IPS-11a (cell line): ENCODE data around the gene SCP2D1.
"Not testable (repeated sequence)": the region's sequence is repeated elsewhere in the genome, so short reads cannot be mapped to it uniquely, and the experiment has no call there.

Source experiments
- H3K4me3 ChIP-seq: one replicate; pipeline ENCODE4 v1.5.1; 2013; ENCODE audit warnings: low read depth, low read length, control low read depth

The SCP2D1 gene

DNA sequence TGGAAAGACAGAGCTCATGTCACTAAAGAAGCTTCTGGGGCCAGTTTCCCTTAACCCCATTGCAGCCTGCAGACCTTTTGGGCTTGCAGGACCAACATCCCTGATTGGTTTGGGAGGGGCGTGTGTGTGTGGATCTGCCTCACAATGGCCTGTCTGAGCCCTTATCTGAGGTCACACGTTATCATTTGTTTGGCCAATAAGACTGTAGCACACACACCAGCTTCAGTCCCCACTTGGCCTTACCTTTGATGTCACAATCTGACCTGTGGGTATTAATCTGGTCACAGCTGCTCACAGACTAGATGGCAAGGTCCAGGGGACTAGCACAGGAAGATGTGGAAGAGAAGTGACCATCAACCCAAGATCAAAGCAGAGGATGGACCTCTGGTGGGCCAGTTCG lies at the start of gene SCP2D1:
SCP2D1 (plus strand) TSS at position 301 of the 400 bp plus-strand sequence; CDS start at position 334, 33 bp downstream.
- H3K4me3 ChIP-seq = no peak within 1 kb of the TSS

DNA sequence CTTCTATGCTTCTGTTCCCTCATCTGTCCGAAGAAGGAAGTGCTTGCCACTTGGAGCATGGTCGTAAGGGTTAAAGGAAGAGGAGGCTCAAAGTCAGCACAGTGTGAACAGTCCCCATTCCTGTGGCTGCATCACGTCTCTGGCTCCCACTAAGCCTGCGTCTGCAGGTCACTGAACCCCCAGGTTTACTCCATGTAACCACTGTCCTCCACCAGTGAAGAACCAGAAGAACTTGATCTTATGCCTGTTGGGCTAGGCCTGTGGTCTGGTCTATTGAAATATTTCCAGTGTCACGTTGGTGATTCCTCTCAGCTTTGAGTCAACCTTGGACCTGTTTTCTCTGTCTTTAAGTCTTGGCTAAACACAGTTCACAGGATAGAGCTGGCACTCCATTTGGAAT lies 45.9 kb upstream of the SCP2D1 start:
- H3K4me3 ChIP-seq = no peak overlapping the region

DNA sequence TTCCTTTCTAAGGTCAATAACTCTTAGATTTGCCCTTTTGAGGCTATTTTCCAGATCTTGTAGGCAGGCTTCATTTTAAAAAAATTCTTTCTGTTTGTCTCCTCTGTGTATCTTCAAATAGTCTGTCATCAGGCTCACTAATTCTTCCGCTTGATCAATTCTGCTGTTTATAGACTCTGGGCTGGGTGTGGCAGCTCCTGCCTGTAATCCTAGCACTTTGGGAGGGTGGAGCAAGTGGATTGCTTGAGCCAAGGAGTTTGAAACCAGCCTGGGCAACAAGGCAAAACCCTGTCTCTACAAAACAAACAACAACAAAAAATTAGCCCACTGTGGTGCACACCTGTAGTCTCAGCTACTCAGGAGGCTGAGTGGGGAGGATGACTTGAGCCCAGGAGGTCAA lies 40.0 kb upstream of the SCP2D1 start:
- H3K4me3 ChIP-seq = no peak overlapping the region

DNA sequence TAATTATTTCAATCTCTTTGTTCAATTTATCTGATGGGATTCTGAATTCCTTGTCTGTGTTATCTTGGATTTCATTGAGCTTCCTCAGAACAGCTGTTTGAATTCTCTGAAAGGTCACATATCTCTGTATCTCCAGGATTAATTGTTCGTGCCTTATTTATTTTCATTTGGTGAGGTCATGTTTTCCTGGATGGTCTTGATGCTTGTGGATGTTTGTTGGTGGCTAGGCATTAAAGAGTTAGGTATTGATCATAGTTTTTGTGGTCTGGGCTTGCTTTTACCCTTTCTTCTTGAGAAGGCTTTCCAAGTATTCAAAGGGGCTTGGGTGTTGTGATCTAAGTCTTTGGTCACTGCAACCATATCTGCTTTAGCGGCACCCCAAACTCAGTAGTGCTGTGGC lies 39.4 kb upstream of the SCP2D1 start:
- no peak overlapping the region for H3K4me3 ChIP-seq

DNA sequence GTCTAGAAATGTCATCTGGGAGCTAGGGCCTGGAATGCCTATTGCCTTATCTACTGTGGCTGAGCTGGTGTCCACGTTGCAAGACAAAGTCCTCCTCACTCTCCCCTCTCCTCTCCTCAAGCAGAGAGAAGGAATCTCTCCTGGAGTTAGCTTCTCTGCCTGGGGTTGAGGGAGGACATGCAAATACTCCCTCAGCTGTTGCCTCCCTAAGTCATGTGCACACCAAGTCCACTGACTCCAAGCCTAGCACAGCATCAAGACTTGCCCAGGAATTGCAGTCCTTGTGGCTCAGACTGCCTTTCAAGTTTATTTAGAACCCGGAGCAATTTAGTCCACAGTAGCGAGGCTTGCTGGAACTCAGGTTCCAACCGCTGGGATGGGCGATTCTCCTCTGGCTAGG lies 38.0 kb upstream of the SCP2D1 start:
- H3K4me3 ChIP-seq = no peak overlapping the region

DNA sequence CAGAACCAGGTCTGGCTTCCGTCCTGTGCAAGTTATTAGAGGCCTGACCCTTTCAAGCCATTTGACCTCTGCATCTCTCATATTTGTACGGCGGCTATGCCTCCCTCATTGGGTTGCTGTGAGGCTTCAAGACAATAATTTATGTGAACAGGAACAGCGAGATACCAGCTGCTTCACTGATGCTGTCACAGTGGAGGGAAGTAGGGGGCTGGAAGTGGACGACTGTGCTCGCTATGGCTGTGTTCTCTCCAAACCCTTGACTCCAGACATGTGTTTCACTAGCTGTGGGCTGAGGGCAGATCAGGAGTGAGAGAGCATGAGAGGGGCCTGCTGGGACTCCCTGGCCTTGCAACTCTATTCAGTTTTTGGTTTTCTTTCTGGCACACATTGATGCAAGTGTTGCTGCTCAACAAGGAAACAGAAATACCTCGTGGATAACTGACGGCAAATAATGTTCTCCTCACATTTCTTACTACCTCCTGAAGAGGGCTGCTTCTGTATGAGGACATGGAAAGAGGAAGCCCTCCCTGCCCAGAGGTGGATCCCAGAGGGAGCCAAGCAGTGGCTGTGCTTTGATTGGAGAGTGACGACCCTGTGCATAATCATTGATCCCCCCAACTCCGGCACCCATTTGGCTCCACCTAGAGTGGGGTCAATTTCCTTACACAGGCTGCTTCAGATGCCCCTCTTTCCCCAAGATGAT lies 34.7 kb upstream of the SCP2D1 start:
- H3K4me3 ChIP-seq = no peak overlapping the region

DNA sequence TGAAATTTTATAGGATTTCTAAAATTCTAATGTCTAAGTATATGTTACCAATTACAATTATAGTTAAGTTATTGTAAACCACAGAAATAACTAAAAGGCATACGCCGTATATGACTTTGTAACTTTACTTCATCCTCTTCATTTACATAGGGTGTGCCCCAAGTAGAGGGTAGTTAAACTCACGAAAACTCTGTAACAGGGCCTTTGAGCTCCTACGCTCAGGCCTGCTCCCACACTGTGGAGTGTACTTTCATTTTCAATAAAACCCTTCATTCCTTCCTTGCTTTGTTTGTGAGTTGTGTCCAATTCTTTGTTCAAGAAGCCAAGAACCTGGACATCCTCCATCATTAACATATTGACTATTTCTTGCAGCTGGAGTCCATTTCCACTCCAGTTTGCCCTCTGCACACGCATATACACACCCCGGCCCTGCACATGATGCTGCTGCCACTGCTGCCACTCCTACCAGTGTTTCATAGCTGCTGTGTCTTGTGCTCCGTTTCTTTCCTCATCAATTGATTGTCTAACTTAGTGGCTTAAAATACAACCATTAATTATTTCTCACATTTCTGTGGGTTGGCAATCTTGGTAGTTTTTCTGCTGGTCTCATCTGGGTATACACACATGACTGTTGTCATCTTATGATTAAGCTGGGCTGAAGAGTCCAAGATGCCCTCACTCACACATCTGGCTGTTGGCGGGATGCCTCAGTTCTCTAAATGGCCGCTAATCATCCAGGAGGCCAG lies 33.0 kb upstream of the SCP2D1 start:
- no peak overlapping the region for H3K4me3 ChIP-seq

DNA sequence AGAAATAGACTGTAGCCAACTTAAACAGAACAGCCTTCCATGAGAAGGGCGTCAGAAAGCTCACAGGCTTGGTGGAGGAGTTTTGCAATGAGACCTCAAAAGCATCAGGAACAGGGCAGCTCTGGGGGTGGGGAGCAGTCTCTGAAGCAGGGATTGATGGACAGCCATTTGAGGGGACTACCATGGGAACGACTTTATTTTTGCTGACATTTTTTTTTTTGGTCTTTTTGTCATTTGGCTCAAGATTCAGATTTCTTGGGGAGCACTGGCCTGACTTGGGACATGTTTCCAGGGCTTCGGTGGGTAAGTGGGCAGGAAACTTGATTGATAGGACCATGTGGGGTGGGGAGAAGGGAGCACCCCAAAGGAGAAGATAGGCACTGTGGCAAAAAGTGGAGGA lies 32.1 kb upstream of the SCP2D1 start:
- no peak overlapping the region for H3K4me3 ChIP-seq

DNA sequence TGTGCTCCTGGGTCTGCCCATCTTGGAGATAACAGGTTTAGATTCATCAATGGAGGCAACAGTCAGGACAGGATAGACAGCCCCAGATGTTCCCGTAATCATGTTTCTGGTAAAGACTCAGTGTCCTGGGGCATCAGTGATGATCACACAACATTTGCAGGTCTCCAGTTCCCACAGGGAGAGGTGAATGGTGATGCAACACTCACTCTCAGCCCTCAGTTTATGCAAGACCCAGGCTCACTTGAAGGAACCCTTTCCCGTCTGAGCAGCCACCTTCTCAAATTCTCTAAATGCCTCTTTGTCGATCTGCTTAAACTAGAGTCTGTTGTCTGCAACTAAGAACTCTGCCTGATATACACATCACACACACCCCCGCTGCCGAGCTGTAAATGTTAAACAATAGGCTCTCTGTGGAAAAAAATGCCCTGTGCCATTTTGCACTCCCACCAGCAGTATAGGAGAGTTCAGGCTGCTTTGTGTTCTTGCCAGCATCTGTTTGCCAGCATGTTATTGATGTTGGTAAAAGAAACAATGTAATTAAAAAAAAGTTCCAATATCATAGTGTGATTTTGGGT lies 30.1 kb upstream of the SCP2D1 start:
- no peak overlapping the region for H3K4me3 ChIP-seq

DNA sequence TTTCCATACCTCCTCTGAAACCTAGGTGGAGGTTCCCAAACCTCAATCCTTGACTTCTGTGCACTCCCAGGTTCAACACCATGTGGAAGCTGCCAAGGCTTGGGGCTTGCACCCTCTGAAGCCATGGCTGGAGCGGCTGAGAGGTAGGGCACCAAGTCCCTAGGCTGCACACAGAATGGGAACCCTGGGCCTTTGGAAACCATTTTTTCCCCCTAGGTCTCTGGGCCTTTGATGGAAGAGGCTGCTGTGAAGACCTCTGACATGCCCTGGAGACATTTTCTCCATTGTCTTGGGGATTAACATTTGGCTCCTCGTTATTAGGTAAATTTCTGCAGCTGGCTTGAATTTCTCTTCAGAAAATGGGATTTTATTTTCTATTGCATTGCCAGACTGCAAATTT lies 26.5 kb upstream of the SCP2D1 start:
- not testable (repeated sequence) for H3K4me3 ChIP-seq

DNA sequence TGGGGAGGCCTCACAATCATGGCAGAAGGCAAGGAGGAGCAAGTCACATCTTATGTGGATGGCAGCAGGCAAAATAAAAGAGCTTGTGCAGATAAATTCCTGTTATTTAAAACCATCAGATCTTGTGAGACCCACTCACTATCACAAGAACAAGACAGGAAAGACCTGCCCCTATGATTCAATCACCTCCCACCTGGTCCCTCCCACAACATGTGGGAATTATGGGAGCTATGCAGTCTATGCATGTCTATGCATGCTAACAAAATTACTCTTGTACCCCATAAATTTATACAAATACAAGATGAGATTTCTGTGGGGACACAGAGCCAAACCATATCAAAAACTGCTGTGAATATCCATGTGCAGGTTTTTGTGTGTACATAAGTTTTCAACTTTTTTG lies 25.6 kb upstream of the SCP2D1 start:
- no peak overlapping the region for H3K4me3 ChIP-seq

DNA sequence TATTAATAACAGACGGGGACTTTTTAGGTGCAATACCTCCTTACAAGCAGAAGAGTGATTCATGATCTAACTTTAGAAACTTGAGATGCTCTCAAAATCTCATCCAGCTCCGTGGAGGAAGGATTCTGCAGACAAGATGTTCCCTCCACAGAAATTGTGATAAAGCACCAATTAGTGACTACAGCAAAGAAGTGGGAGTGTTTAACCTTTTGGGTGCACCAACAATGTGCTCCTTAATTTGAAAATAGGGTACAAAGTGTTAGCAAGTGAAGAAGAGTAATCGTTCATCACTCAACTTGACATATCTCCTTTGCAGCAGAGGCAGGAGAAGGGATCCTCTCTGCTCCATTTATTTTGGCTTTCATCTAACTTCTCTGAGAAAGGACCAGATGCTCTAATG lies 22.8 kb upstream of the SCP2D1 start:
- no peak overlapping the region for H3K4me3 ChIP-seq

DNA sequence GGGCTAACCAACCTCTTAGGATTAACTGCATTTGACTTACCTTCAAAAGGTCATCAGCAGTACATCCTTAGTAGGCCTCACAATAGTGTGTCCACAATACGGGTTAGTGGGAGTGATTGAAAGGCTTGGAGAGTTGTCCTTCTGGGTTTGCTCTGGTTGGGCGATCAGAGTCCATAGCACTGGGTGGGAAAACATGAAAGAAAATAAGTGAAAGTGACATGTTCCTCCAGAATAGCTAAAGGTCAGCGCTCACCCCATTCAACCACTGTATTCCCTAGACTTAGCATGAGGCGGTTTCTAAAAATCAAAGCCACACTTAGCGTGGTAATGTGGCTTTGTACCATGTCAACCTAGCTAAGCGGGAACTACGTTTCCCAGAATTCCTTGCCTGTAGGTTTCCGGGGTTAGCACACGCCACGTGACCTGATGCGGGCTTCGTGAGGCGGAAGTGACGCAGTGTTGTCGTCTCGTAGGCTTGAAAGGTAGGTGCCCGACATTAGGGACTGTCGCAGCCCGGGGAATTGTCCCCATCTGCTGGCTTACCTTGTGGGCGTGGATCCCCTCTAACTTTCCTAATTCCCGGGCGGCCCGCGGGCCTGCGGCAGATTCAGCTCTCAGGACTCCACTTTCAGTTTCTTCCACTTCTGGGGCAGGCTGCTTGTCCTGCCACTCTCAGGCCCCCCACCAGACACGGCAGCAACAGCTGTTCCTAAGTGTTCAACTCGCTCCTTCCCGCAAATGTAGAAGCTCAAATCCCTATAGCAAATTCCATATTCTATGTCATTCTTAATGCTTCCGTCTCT lies 19.8 kb upstream of the SCP2D1 start:
- peak overlapping the region; percentile 60 for H3K4me3 ChIP-seq

DNA sequence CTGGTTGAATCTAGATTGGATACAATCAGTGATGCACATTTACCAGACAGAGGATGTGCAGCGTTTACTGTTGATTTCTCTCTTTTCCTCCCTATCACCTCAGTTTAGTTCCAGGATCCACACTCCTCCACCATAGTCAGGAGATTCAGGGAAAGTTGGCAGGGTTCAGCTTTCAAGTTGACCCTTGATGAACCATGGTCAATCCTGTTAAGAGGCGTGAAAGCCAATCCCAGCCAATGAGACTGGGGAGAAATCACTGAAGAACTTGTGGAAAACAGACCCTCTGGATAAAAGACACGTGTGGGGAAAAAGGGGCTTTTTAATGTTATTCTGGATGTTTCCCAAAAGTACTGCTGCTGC lies 19.2 kb upstream of the SCP2D1 start:
- peak overlapping the region; percentile 60 for H3K4me3 ChIP-seq

DNA sequence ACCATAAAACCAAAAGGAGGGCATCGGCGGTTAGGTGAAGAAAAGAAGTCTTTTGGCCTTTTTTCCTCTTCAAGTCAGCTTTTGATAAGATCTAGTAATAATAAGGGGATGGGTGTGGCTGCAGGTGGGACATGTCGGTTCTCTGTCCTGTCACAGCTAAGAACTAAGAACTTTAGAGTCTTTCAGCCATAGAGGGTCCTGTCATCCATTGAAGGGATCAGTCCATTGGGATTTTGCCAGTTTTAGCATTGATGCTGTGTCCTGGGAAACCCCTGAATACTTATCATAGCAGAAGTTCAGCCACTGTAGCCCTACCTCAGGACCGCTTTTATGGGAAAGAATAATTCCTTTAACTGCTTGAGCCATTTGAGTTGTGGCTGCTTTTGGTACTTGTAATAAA lies 18.2 kb upstream of the SCP2D1 start:
- H3K4me3 ChIP-seq = no peak overlapping the region

DNA sequence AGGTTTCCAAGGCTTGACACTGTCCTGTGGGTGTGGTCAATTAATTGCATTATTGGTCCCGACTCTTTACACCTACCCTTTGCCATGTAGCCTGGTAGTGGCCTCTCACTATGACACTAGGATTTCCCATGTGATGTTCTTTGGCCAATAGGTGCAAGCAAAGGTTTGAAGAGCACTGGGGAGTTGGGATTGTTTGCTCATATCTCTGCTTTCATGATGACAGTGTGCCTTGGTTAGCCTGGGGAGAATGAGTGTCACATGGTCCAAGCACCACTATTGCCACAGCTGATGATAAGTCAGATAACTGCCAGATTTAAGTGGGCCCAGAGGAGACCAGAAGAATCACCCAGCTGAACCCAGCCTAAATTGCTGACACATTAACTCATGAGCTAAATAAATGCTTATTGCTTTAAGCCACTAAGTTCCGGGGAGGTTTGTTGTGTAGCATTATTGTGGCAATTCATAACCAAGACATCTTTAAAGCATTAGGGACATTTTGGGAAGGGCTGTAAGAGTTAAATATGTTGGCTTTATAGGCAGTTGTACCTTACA lies 17.2 kb upstream of the SCP2D1 start:
- H3K4me3 ChIP-seq = no peak overlapping the region

DNA sequence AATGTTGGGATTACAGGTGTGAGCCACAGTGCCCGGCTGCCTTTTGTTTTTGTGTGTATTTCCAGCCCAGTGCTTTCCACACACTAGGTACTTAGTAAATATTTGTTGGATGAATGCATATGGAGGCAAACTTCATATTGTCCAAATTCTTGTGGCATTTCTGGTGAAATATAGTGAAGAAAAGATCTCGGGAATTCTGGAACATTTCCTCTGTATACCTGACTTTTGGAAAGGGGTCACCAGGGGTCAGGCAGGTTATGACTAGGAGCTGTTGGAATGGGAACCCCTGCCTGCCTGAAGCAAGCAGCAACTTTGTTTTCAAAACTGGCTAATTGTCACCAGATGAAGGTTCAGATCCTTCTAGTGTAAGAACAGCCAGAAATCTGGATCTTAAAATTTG lies 12.1 kb upstream of the SCP2D1 start:
- no peak overlapping the region for H3K4me3 ChIP-seq

DNA sequence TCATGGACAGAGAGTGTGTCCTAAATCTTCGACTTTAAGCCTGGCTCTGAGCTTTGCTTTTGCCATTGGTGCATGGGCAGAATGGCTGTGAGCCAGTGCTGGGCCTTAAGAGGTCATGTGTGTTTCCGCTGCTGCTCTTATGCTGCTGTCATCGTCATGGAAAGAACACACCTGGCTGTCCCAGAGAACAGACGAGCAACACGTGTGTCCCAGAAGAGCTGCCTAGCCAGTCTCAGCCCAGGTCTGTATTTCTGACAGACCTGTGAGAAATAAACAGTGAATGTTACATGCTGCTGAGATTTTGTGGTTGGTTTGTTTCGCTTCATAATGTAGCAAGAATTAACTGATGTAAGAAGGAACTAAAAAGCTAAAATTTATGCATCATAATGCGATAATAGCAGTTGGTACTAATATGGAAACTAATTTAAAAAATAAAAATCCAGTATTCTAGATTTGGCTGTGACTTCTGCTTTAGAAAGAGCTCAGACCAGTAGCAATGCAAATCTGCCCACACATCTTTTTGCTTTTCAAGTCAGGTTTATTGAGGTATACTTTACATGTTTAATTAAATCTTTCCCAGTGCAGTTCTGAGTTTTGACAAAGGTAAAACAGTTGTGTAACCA lies 11.5 kb upstream of the SCP2D1 start:
- no peak overlapping the region for H3K4me3 ChIP-seq

DNA sequence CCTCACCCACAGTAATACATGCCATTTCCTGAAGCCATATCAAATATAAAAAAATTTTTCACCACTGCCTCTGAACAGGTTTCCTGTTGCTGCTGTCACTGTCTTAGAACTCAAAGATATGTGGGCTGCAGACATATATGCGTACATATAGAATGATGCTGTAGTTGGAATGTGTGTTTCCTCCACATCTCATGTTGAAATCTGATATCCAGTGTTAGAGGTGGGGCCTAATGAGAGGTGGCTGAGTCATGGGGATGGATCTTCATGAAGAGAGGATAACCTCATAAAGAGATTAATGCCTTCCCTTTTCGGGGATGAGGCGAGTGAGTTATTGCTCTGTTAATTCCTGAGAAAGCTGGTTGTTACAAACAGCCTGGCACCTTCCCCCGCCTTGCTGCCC lies 7.7 kb upstream of the SCP2D1 start:
- no peak overlapping the region for H3K4me3 ChIP-seq

DNA sequence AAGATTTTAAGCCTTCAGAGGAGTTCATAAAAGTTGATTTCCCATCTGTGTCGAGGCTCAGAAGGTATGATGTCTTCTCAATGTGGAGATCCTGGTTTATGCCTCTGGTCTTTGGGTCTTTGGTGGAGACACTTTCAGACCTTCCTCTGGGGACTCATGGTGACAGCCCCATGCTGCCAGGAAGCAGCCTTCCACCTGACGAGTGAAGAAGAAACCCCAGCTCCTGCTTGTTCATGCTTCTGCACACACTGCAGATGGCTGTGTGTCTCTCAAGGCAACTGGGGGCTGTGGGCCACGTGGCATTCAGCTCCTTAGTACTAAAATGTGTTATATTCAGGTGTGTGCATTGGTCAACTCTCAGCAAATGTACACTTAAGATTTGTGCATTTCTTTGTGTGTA lies 4.9 kb upstream of the SCP2D1 start:
- no peak overlapping the region for H3K4me3 ChIP-seq

DNA sequence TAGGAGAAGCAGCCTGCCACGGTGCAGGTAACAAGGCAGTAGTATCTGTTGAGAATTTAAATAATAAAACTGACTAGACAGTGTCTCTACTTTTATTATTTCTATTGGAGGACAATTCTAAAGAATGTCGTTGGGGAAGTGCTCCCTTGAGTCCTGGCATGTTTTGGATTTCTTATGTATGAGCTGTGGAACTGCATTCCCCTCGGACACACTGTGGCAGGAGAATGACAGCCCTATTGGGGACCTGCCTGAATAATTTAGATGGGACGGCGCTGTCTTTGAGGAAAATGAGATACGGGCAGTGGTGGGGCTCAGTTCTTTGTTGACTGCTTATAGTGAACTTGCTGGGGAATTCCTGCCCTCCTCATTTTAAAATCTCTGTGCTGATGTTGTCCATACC lies 2.4 kb upstream of the SCP2D1 start:
- H3K4me3 ChIP-seq = no peak overlapping the region
